Gastrocnemius medialis (tissue), 4 donors: Measurements from ENCODE around the gene SMTN.

Source experiments
- POLR2A ChIP-seq, 2 donors: fragments of 450-650 bp; IDR thresholded peaks; one replicate each; pipeline ENCODE4 v1.6.1; 2017; ENCODE audit warnings: antibody characterized with exemption in 2 of 2, mild to moderate bottlenecking in 2 of 2, moderate library complexity in 2 of 2
- TF ChIP-seq, protein P1 (sequence below), 5 experiments: fragments of 450-650 bp in 3 of 5; fragments of 200-600 bp in 2 of 5; sonication (generic) in 2 of 5; IDR thresholded peaks in 4 of 5; conservative IDR thresholded peaks in 1 of 5; 1 replicate in 4 of 5; 2 replicates in 1 of 5; pipeline ENCODE4 v1.5.1; 2016 to 2019; ENCODE audit warnings: antibody characterized with exemption in 5 of 5, mild to moderate bottlenecking in 3 of 5, moderate library complexity in 3 of 5

DNA sequence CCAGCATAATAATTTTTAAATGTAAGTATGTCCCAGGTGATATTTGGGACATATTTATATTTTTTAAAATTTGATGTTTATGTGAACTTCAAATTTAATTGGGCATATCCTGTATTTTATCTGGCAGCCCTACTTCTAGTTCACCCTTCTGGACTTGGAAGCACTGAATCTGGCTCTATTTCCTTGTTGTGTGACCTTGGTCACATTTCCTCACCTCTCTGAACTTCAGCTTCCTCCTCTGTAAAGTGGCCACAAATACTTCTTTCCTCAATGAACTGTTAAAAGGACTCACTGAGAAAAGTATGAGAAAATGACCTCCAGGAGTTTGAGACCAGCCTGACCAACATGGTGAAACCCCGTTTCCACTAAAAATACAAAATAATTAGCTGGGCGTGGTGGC, 70.8 kb downstream of the SMTN start:
- TF ChIP-seq, protein P1, sequence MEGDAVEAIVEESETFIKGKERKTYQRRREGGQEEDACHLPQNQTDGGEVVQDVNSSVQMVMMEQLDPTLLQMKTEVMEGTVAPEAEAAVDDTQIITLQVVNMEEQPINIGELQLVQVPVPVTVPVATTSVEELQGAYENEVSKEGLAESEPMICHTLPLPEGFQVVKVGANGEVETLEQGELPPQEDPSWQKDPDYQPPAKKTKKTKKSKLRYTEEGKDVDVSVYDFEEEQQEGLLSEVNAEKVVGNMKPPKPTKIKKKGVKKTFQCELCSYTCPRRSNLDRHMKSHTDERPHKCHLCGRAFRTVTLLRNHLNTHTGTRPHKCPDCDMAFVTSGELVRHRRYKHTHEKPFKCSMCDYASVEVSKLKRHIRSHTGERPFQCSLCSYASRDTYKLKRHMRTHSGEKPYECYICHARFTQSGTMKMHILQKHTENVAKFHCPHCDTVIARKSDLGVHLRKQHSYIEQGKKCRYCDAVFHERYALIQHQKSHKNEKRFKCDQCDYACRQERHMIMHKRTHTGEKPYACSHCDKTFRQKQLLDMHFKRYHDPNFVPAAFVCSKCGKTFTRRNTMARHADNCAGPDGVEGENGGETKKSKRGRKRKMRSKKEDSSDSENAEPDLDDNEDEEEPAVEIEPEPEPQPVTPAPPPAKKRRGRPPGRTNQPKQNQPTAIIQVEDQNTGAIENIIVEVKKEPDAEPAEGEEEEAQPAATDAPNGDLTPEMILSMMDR (IDR thresholded peaks at IDR 0.05 in 4 of 5, conservative IDR thresholded peaks at IDR 0.05 in 1 of 5): no peak
- TF ChIP-seq POLR2A (IDR thresholded peaks at IDR 0.05): no peak
